COLO668 (cell line): ENCODE results near the gene VEZT.
"Not testable (repeated sequence)": the region's sequence is repeated elsewhere in the genome, so short reads cannot be mapped to it uniquely, and the experiment has no call there.

ENCODE experiments used
- DNase-seq: peaks from one replicate; lab custom pipeline; 2025; ENCODE audit not compliant: unreplicated experiment; lab: John Stamatoyannopoulos, UW

VEZT gene

GRCh38 chr12:95217377-95218149 is at the start of gene VEZT, which contains the start of gene FGD6:
VEZT (plus strand) TSS chr12:95217807; CDS start chr12:95217851, 44 bp downstream.
FGD6 (minus strand) TSS chr12:95217467; CDS start chr12:95217240, 227 bp downstream.
- peak; percentile 99 for DNase-seq

- DNase-seq, result no peak
These were observed 48.9 kb upstream of the VEZT start for GRCh38 chr12:95168746-95169145.

- peak; percentile 43 for DNase-seq
These were observed 48.2 kb upstream of the VEZT start for GRCh38 chr12:95169368-95169767.

- DNase-seq, result no peak
These were observed 44.0 kb upstream of the VEZT start for GRCh38 chr12:95173392-95174251.

GRCh38 chr12:95177201-95177768 is 40.3 kb upstream of the VEZT start:
- DNase-seq, result no peak

GRCh38 chr12:95178136-95178535 is 39.5 kb upstream of the VEZT start:
- no peak for DNase-seq

- DNase-seq, result no peak
These were observed 38.6 kb upstream of the VEZT start for GRCh38 chr12:95179011-95179410.

- no peak for DNase-seq
These were observed 36.5 kb upstream of the VEZT start for GRCh38 chr12:95181103-95181502.

GRCh38 chr12:95182868-95183415 is 34.7 kb upstream of the VEZT start:
- DNase-seq, result no peak

GRCh38 chr12:95184121-95184520 is 33.5 kb upstream of the VEZT start:
- no peak for DNase-seq

GRCh38 chr12:95185072-95185471 is 32.5 kb upstream of the VEZT start:
- DNase-seq, result no peak

GRCh38 chr12:95185854-95186253 is 31.8 kb upstream of the VEZT start:
- no peak for DNase-seq

- no peak for DNase-seq
These were observed 29.7 kb upstream of the VEZT start for GRCh38 chr12:95187865-95188415.

GRCh38 chr12:95191060-95191696 is 26.4 kb upstream of the VEZT start:
- no peak for DNase-seq

GRCh38 chr12:95192271-95192670 is 25.3 kb upstream of the VEZT start:
- DNase-seq, result no peak

- no peak for DNase-seq
These were observed 24.5 kb upstream of the VEZT start for GRCh38 chr12:95193139-95193538.

- DNase-seq, result no peak
These were observed 22.5 kb upstream of the VEZT start for GRCh38 chr12:95195122-95195521.

- DNase-seq, result not testable (repeated sequence)
These were observed 20.6 kb upstream of the VEZT start for GRCh38 chr12:95196875-95197569.

- DNase-seq, result no peak
These were observed 20.0 kb upstream of the VEZT start for GRCh38 chr12:95197636-95198035.

- no peak for DNase-seq
These were observed 18.7 kb upstream of the VEZT start for GRCh38 chr12:95198914-95199313.
